Measurements from ENCODE around the gene RASGRF2.

The RASGRF2 gene

GRCh38 chr5:80975065-80975464 is 14.9 kb downstream of the RASGRF2 start:
- Histone ChIP-seq H3K36me3 (no peaks in the 10 kb centered on the region), H3K9me3 (no peaks in the 10 kb centered on the region), H3K27me3 (no peaks in the 10 kb centered on the region), H3K4me1 (no peaks in the 10 kb centered on the region), H3K4me3 (no peak overlapping the region), H3K27ac (no peak overlapping the region)
- TF ChIP-seq CTCF (IDR thresholded peaks at IDR 0.05), result no peak
- intact Hi-C loops (cut with DNase I; ENCODE audit: low total_unique reads), result no loop called here
- DNase-seq, result no peak

GRCh38 chr5:80976985-80977384 is 16.8 kb downstream of the RASGRF2 start:
- Histone ChIP-seq H3K27ac (no peak overlapping the region), H3K9me3 (no peaks in the 10 kb centered on the region)
- intact Hi-C loops (cut with DNase I; ENCODE audit: low total_unique reads), result no loop called here

GRCh38 chr5:80977764-80978163 is 17.6 kb downstream of the RASGRF2 start:
- Histone ChIP-seq H3K4me1 (no peaks in the 10 kb centered on the region), H3K4me3 (no peak overlapping the region), H3K9me3 (no peaks in the 10 kb centered on the region), H3K27ac (no peak overlapping the region), H3K36me3 (no peaks in the 10 kb centered on the region), H3K27me3 (no peaks in the 10 kb centered on the region)
- DNase-seq, result no peak
- no peak for TF ChIP-seq CTCF (IDR thresholded peaks at IDR 0.05)
- intact Hi-C loops (cut with DNase I; ENCODE audit: low total_unique reads), result no loop called here

More at GRCh38 chr5:80976985-80977384, 16.8 kb downstream of the RASGRF2 start:
- Histone ChIP-seq H3K4me3 (no peak overlapping the region), H3K4me1 (no peaks in the 10 kb centered on the region), H3K36me3 (no peaks in the 10 kb centered on the region), H3K27me3 (no peaks in the 10 kb centered on the region)
- no peak for DNase-seq
- no peak for TF ChIP-seq CTCF (IDR thresholded peaks at IDR 0.05)

GRCh38 chr5:80978772-80979317 is 18.7 kb downstream of the RASGRF2 start:
- intact Hi-C loops (cut with DNase I; ENCODE audit: low total_unique reads), result no loop called here
- no peaks in the 10 kb centered on the region for H3K9me3 ChIP-seq
- DNase-seq, result no peak
- H3K27me3 ChIP-seq, result no peaks in the 10 kb centered on the region
- no peak overlapping the region for H3K27ac ChIP-seq
- TF ChIP-seq CTCF (IDR thresholded peaks at IDR 0.05), result no peak
- H3K4me1 ChIP-seq, result no peaks in the 10 kb centered on the region
- H3K36me3 ChIP-seq, result no peaks in the 10 kb centered on the region
- H3K4me3 ChIP-seq, result no peak overlapping the region

GRCh38 chr5:80982093-80982492 is 21.9 kb downstream of the RASGRF2 start:
- no peak for TF ChIP-seq CTCF (IDR thresholded peaks at IDR 0.05)
- DNase-seq, result no peak
- H3K27me3 ChIP-seq, result no peaks in the 10 kb centered on the region
- H3K27ac ChIP-seq, result no peak overlapping the region
- H3K9me3 ChIP-seq, result no peaks in the 10 kb centered on the region
- H3K4me1 ChIP-seq, result no peaks in the 10 kb centered on the region
- no peaks in the 10 kb centered on the region for H3K36me3 ChIP-seq
- intact Hi-C loops (cut with DNase I; ENCODE audit: low total_unique reads), result no loop called here
- H3K4me3 ChIP-seq, result no peak overlapping the region

Measured in tibial artery (tissue), 4 donors.